ENCODE data around the gene NTMT1. TPM values are rescaled to one million over a fixed set of nuclear protein-coding genes. Genes with fewer than 3 reads are reported as not detected.

Gene NTMT1
- total RNA-seq, 1 donor from 2014 or later, result 45.7 TPM

DNA sequence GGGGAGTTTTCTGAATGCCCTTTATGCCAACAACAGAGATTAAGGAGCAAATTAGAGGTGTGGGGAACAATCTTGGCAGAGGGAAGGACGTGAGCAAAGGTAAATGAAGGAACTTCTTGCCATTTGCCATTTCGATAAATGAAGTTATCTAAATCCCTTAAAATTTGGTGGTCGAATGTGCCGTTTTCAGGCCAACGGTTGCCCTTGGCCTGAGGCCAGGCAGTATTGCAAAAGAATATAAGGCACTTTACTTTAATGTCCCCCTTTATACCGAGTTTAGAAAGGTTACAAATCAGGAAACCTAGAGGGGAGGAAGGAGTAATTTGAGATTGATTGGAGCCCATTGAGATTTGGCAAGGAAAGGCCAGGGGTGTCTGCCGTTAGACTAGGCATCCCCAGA lies 31.3 kb upstream of the NTMT1 start:
- H3K27ac Mint-ChIP-seq (ENCODE audit: unreplicated experiment), result no peak overlapping the region
- no peaks in the 10 kb centered on the region for H3K9me3 Mint-ChIP-seq (ENCODE audit: unreplicated experiment)
- TF ChIP-seq, protein P1, sequence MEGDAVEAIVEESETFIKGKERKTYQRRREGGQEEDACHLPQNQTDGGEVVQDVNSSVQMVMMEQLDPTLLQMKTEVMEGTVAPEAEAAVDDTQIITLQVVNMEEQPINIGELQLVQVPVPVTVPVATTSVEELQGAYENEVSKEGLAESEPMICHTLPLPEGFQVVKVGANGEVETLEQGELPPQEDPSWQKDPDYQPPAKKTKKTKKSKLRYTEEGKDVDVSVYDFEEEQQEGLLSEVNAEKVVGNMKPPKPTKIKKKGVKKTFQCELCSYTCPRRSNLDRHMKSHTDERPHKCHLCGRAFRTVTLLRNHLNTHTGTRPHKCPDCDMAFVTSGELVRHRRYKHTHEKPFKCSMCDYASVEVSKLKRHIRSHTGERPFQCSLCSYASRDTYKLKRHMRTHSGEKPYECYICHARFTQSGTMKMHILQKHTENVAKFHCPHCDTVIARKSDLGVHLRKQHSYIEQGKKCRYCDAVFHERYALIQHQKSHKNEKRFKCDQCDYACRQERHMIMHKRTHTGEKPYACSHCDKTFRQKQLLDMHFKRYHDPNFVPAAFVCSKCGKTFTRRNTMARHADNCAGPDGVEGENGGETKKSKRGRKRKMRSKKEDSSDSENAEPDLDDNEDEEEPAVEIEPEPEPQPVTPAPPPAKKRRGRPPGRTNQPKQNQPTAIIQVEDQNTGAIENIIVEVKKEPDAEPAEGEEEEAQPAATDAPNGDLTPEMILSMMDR (IDR thresholded peaks at IDR 0.05), result no peak
- DNase-seq (ENCODE audit: extremely low spot score, unreplicated experiment), result no peak
- peaks cover 3% of the 10 kb centered on the region for H3K27me3 Mint-ChIP-seq (ENCODE audit: unreplicated experiment)
- peaks cover 17% of the 10 kb centered on the region for H3K4me1 Mint-ChIP-seq (ENCODE audit: unreplicated experiment)
- H3K4me3 Mint-ChIP-seq (ENCODE audit: unreplicated experiment), result no peak overlapping the region
- no peaks in the 10 kb centered on the region for H3K36me3 Mint-ChIP-seq (ENCODE audit: unreplicated experiment)

- H3K9me3 Mint-ChIP-seq (ENCODE audit: unreplicated experiment), result no peaks in the 10 kb centered on the region
- H3K27me3 Mint-ChIP-seq (ENCODE audit: unreplicated experiment), result no peaks in the 10 kb centered on the region
- TF ChIP-seq, protein P1 (IDR thresholded peaks at IDR 0.05), result no peak
- no peaks in the 10 kb centered on the region for H3K36me3 Mint-ChIP-seq (ENCODE audit: unreplicated experiment)
- H3K4me1 Mint-ChIP-seq (ENCODE audit: unreplicated experiment), result peaks cover 17% of the 10 kb centered on the region
- H3K4me3 Mint-ChIP-seq (ENCODE audit: unreplicated experiment), result no peak overlapping the region
- no peak for DNase-seq (ENCODE audit: extremely low spot score, unreplicated experiment)
- peak overlapping the region; percentile 49 for H3K27ac Mint-ChIP-seq (ENCODE audit: unreplicated experiment)
These were observed 30.6 kb upstream of the NTMT1 start for GRCh38 chr9:129595311-129595741.

- Mint-ChIP-seq H3K4me1 (ENCODE audit: unreplicated experiment) (peaks cover 17% of the 10 kb centered on the region), H3K27ac (ENCODE audit: unreplicated experiment) (peak overlapping the region; percentile 73), H3K9me3 (ENCODE audit: unreplicated experiment) (no peaks in the 10 kb centered on the region)
These were observed 29.9 kb upstream of the NTMT1 start for GRCh38 chr9:129595903-129596540.

DNA sequence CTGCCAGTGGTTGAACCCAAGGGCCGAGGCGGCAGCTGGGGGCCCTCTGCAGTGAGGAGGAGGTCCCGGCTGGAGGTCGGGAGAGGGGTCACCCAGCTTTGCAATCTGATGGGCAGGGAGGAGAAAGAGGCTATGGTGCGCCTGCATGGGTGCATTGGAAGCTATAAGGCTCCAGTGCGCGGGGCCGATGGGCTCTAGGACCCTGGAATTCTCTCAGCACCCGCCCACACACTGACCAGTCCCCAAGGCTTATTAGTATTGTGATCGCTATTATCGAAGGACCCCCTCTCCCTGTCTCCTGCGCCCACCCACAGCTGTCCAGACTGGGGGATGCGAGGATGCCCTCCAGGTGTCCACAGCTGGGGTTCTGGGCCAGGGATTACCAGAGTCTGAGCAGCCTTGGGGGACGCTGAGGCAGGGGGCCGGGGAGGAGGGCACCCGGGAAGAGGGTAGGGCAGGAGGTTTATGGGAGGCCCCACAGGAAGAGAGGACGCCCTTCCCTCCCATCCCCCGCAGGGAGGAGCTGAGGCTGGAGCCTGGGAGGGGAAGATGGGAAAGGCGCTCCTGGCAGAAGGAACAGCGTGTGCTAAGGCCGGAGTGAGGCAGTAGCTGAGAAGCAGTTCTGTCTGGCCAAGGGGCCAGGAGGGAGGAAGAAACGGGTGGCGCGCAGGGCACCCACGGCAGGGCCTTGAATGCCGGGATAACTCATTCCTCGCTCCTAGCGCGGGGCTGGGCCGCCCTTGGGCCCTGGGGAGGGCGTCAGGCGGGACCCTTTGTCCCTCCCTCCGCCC lies 29.2 kb upstream of the NTMT1 start:
- TF ChIP-seq, protein P1 (IDR thresholded peaks at IDR 0.05), result no peak
- Mint-ChIP-seq H3K36me3 (ENCODE audit: unreplicated experiment) (no peaks in the 10 kb centered on the region), H3K4me3 (ENCODE audit: unreplicated experiment) (peak overlapping the region; percentile 53), H3K27ac (ENCODE audit: unreplicated experiment) (peak overlapping the region; percentile 60), H3K4me1 (ENCODE audit: unreplicated experiment) (peaks cover 17% of the 10 kb centered on the region), H3K9me3 (ENCODE audit: unreplicated experiment) (no peaks in the 10 kb centered on the region), H3K27me3 (ENCODE audit: unreplicated experiment) (no peaks in the 10 kb centered on the region)
- no peak for DNase-seq (ENCODE audit: extremely low spot score, unreplicated experiment)

More at GRCh38 chr9:129595903-129596540, 29.9 kb upstream of the NTMT1 start:
- H3K4me3 Mint-ChIP-seq (ENCODE audit: unreplicated experiment), result no peak overlapping the region
- TF ChIP-seq, protein P1 (IDR thresholded peaks at IDR 0.05), result no peak
- no peak for DNase-seq (ENCODE audit: extremely low spot score, unreplicated experiment)
- H3K27me3 Mint-ChIP-seq (ENCODE audit: unreplicated experiment), result no peaks in the 10 kb centered on the region
- H3K36me3 Mint-ChIP-seq (ENCODE audit: unreplicated experiment), result no peaks in the 10 kb centered on the region
